RWPE1 (cell line): ENCODE results near the gene CEP170.
"Not testable (repeated sequence)": the region's sequence is repeated elsewhere in the genome, so short reads cannot be mapped to it uniquely, and the experiment has no call there.

Experiments used
- CTCF ChIA-PET: fragments of 350-600 bp; sonication (Branson Sonifier 250); formaldehyde crosslinking; extraction: SDS; loops from one replicate; lab custom pipeline; 2021; lab: Yijun Ruan, JAX
- POLR2A ChIA-PET: fragments of 400-600 bp; formaldehyde crosslinking; extraction: SDS; loops from one replicate; lab custom pipeline; 2020; ENCODE audit warnings: antibody characterized with exemption; ENCODE audit not compliant: low non-redundant PET; lab: Yijun Ruan, JAX
- DNase-seq: peaks from one replicate; pipeline ENCODE4 v3.0.0; 2012; ENCODE audit warnings: low spot score
- H3K27ac ChIP-seq: fragments of 450-650 bp; 2 replicates; pipeline ENCODE4 v1.5.1; 2017

CEP170 gene

DNA sequence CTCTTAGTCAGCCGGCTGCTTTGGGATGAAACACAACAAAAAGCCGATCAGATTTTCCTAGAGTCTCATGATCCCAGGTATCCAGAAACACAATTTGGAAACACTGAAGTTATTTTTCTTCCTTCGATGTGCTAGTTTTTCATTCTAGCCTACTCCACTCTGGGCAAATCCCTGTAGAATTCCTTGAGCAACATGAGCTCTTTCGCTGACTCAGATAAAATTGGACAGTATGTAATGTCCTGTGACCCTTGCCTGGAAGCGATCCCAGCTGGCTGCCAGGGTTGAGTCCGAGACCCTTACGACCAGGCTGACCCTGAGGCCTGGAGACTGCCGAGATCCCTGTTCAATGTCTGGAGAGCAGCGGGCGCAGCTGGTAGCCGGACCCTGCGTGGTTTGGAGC lies 147.9 kb downstream of the CEP170 start:
- H3K27ac ChIP-seq, POLR2A ChIA-PET, DNase-seq, CTCF ChIA-PET: not testable (repeated sequence)

GRCh38 chr1:243105652-243106332 lies 149.3 kb downstream of the CEP170 start:
- DNase-seq, CTCF ChIA-PET, POLR2A ChIA-PET, H3K27ac ChIP-seq: not testable (repeated sequence)

GRCh38 chr1:243105104-243105503 lies 150.0 kb downstream of the CEP170 start:
- H3K27ac ChIP-seq, POLR2A ChIA-PET, CTCF ChIA-PET: not testable (repeated sequence)
- DNase-seq: peak; percentile 0

DNA sequence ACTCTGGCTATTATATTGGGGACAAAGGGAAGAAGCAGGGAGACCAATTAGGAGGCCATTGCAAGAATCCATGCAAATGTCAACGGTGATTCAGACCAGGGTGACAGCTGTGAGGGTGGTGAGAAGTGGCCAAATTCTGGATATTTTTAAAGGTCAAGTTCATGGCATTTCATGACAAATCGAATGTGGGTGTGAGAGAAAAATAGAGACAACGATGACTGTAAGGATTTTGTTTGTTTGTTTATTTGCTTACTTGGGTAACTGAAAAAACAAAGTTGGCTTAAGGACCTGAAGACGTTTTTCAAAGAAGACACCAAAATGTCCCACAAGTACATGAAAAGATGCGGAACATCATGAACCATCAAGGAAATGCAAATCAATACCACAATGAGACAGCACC lies 150.6 kb downstream of the CEP170 start:
- DNase-seq, POLR2A ChIA-PET, H3K27ac ChIP-seq, CTCF ChIA-PET: not testable (repeated sequence)

- peak; percentile 26 for DNase-seq
- POLR2A ChIA-PET, CTCF ChIA-PET: not testable (repeated sequence)
- H3K27ac ChIP-seq: peak overlapping the region; percentile 25; the same call in 1 of the 2 replicates
Measured at GRCh38 chr1:243101551-243102050, 153.5 kb downstream of the CEP170 start.

DNA sequence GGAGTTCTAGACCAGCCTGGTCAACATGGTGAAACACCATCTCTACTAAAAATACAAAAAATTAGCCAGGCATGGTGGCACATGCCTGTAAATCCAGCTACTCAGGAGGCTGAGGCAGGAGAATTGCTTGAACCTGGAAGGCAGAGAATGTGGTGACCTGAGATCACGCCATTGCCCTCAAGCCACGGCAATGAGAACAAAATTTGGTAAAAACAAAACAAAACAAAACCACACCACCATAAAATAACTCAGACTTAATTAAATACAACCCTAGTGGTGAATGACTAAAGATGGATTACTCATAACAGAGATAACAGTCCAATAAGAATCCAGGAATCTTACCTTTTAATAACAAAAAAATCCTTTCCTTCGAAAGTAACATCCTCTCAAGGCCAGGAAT lies 167.7 kb downstream of the CEP170 start:
- POLR2A ChIA-PET, H3K27ac ChIP-seq, CTCF ChIA-PET, DNase-seq: not testable (repeated sequence)
